Natural killer cell (primary cell): ENCODE results near the gene RESP18. TPM values are rescaled to one million over a fixed set of nuclear protein-coding genes. Genes with fewer than 3 reads are reported as not detected.

ENCODE experiments used
- ATAC-seq, 3 donors: fragments of 150-1000 bp in 2 of 3; fragments of 200-7000 bp in 1 of 3; cut with Tn5 transposase; 1 replicate in 1 of 3; 2 replicates in 2 of 3; pipeline ENCODE4 v1.10.0; 2021; ENCODE audit warnings: mild to moderate bottlenecking in 2 of 3, moderate library complexity in 2 of 3
- DNase-seq, 2 donors: peaks; one replicate each; pipeline versions ENCODE4 v3.0.0 to v3.0.0-alpha.2; 2013 to 2021; ENCODE audit warnings: mixed read lengths in 1 of 2
- H3K27ac ChIP-seq: one replicate; pipeline ENCODE4 v1.5.1; 2013; ENCODE audit warnings: mild to moderate bottlenecking, low read length
- H3K27me3 ChIP-seq: one replicate; pipeline ENCODE4 v1.6.1; 2013; ENCODE audit warnings: low read length; ENCODE audit not compliant: control insufficient read depth, insufficient read depth
- H3K36me3 ChIP-seq: one replicate; pipeline ENCODE4 v1.6.1; 2013; ENCODE audit warnings: low read length; ENCODE audit not compliant: control insufficient read depth, insufficient read depth
- H3K4me1 ChIP-seq: one replicate; pipeline ENCODE4 v1.6.1; 2013; ENCODE audit warnings: low read length; ENCODE audit not compliant: control insufficient read depth, insufficient read depth
- H3K4me3 ChIP-seq: one replicate; pipeline ENCODE4 v1.5.1; 2013; ENCODE audit warnings: low read length
- H3K9me3 ChIP-seq: one replicate; pipeline ENCODE4 v1.6.1; 2013; ENCODE audit warnings: low read length; ENCODE audit not compliant: control insufficient read depth, insufficient read depth
- H3K27ac Mint-ChIP-seq, 2 donors: one replicate each; pipeline ENCODE4 v1.8.0; 2022; ENCODE audit warnings: mild to moderate bottlenecking in 2 of 2, mixed read lengths in 2 of 2, moderate library complexity in 1 of 2
- H3K27me3 Mint-ChIP-seq, 2 donors: one replicate each; pipeline ENCODE4 v1.8.0; 2022; ENCODE audit warnings: low read depth in 2 of 2, mixed read lengths in 2 of 2
- H3K36me3 Mint-ChIP-seq: one replicate; pipeline ENCODE4 v1.8.0; 2022; ENCODE audit warnings: mixed read lengths
- H3K4me1 Mint-ChIP-seq, 2 donors: one replicate each; pipeline ENCODE4 v1.8.0; 2022; ENCODE audit warnings: mixed read lengths in 2 of 2
- H3K4me3 Mint-ChIP-seq: one replicate; pipeline ENCODE4 v1.8.0; 2022; ENCODE audit warnings: mild to moderate bottlenecking, moderate library complexity, mixed read lengths
- H3K9me3 Mint-ChIP-seq, 2 donors: one replicate each; pipeline ENCODE4 v1.8.0; 2022; ENCODE audit warnings: mixed read lengths in 2 of 2
- CTCF ChIP-seq: fragments of 200-600 bp; IDR thresholded peaks from one replicate; pipeline ENCODE4 v1.8.0; 2022; ENCODE audit warnings: antibody characterized with exemption
- WGBS: methylation state at CpG from one replicate; pipeline ENCODE4 v1.1.7; 2013; ENCODE audit warnings: missing lambda C conversion rate; ENCODE audit not compliant: insufficient coverage; 5-methylcytosine and 5-hydroxymethylcytosine counted together
- intact Hi-C: fragments of 100-400 bp; cut with micrococcal nuclease; formaldehyde crosslinking; loops from one replicate; pipeline ENCODE4 v1.14.2; 2022
- total RNA-seq, 4 donors: library from RNA; stranded (reverse); fragments of 120-200 nt in 1 of 4; gene quantifications; one replicate each; pipeline versions ENCODE4 v1.2.3 to v1.2.4, GENCODE V29; 2013 to 2022

The RESP18 gene
- total RNA-seq, 3 donors from 2014 or later (not counting 1 experiment from before 2014, with no cell fraction given), result not detected

- Mint-ChIP-seq H3K36me3 (no peaks in the 10 kb centered on the region), H3K4me3 (no peak overlapping the region), H3K4me1 (peaks cover 6 to 17% of the 10 kb centered on the region in 2 donors), H3K27ac (peak overlapping the region in 1 of 2 donors; percentile 31), H3K9me3 (no peaks in the 10 kb centered on the region), H3K27me3 (no peaks in the 10 kb centered on the region)
- no peak for TF ChIP-seq CTCF
- DNase-seq, result no peak
- ATAC-seq, result no peak
- Histone ChIP-seq H3K4me3 (no peak overlapping the region), H3K4me1 (peaks cover 10% of the 10 kb centered on the region), H3K27me3 (no peaks in the 10 kb centered on the region), H3K9me3 (no peaks in the 10 kb centered on the region), H3K36me3 (peaks cover 8% of the 10 kb centered on the region), H3K27ac (no peak overlapping the region)
- intact Hi-C loops, result no loop called here
- 91% methylated on average over 16 of the region's 16 CpGs for WGBS
Measured at GRCh38 chr2:219290381-219291171, 42.0 kb downstream of the RESP18 start.

GRCh38 chr2:219289537-219290361 lies 42.8 kb downstream of the RESP18 start:
- Mint-ChIP-seq H3K27me3 (no peaks in the 10 kb centered on the region), H3K36me3 (no peaks in the 10 kb centered on the region), H3K27ac (no peak overlapping the region), H3K9me3 (no peaks in the 10 kb centered on the region), H3K4me1 (peaks cover 6 to 13% of the 10 kb centered on the region in 2 donors), H3K4me3 (no peak overlapping the region)
- H3K4me3 ChIP-seq, result no peak overlapping the region
- DNase-seq, result no peak
- no peak for TF ChIP-seq CTCF
- peaks cover 15% of the 10 kb centered on the region for H3K36me3 ChIP-seq
- intact Hi-C loops, result no loop called here
- peaks cover 5% of the 10 kb centered on the region for H3K4me1 ChIP-seq
- 84% methylated on average over 16 of the region's 16 CpGs for WGBS
- H3K27ac ChIP-seq, result no peak overlapping the region
- no peaks in the 10 kb centered on the region for H3K9me3 ChIP-seq
- no peak for ATAC-seq
- H3K27me3 ChIP-seq, result no peaks in the 10 kb centered on the region

GRCh38 chr2:219289195-219289536 lies 43.4 kb downstream of the RESP18 start:
- 88% methylated on average over 6 of the region's 6 CpGs for WGBS
- no peak overlapping the region for H3K4me3 ChIP-seq

More at GRCh38 chr2:219289195-219289536, 43.4 kb downstream of the RESP18 start:
- Histone ChIP-seq H3K36me3 (peaks cover 20% of the 10 kb centered on the region), H3K9me3 (no peaks in the 10 kb centered on the region), H3K27me3 (no peaks in the 10 kb centered on the region), H3K27ac (no peak overlapping the region), H3K4me1 (no peaks in the 10 kb centered on the region)
- H3K9me3 Mint-ChIP-seq, result no peaks in the 10 kb centered on the region
- H3K27me3 Mint-ChIP-seq, result no peaks in the 10 kb centered on the region
- DNase-seq (no peak), ATAC-seq (no peak)
- no peak overlapping the region for H3K4me3 Mint-ChIP-seq
- intact Hi-C loops, result no loop called here
- no peaks in the 10 kb centered on the region for H3K36me3 Mint-ChIP-seq
- no peak for TF ChIP-seq CTCF
- H3K4me1 Mint-ChIP-seq, result peaks cover 3 to 8% of the 10 kb centered on the region in 2 donors
- H3K27ac Mint-ChIP-seq, result no peak overlapping the region
